Measurements from ENCODE around the gene STX17.

STX17 gene

GRCh38 chr9:100013573-100013972 is 107.1 kb downstream of the STX17 start:
- CTCF ChIA-PET = interaction anchor here (0.7 kb wide), 1 partner anchor 247 kb away, joined by 5 read pairs; no protein-coding TSS in a partner anchor
- POLR2A ChIA-PET = no interaction called here
- DNase-seq (ENCODE audit: extremely low spot score) = no peak
- TF ChIP-seq TARDBP (IDR thresholded peaks at IDR 0.05) (no peak), LEF1 (IDR thresholded peaks at IDR 0.05; ENCODE audit: borderline replicate concordance) (no peak), SUZ12 (IDR thresholded peaks at IDR 0.05) (no peak), FOXA1 (IDR thresholded peaks at IDR 0.05) (no peak), NFRKB (IDR thresholded peaks at IDR 0.05) (no peak), ELF4 (IDR thresholded peaks at IDR 0.05) (no peak), HDGF (IDR thresholded peaks at IDR 0.05; ENCODE audit: borderline replicate concordance) (no peak), SP1 (IDR thresholded peaks at IDR 0.05) (no peak), BHLHE40 (IDR thresholded peaks at IDR 0.05; ENCODE audit: borderline replicate concordance) (no peak), FOXM1 (IDR thresholded peaks at IDR 0.05; ENCODE audit: borderline replicate concordance) (no peak), L3MBTL2 (conservative IDR thresholded peaks at IDR 0.05) (no peak), ARNT (IDR thresholded peaks at IDR 0.05) (no peak), CTBP1 (IDR thresholded peaks at IDR 0.05; ENCODE audit: borderline replicate concordance) (no peak), ZNF384 (IDR thresholded peaks at IDR 0.05) (no peak), FOXK2 (IDR thresholded peaks at IDR 0.05) (no peak), PKNOX1 (IDR thresholded peaks at IDR 0.05) (no peak)

GRCh38 chr9:100014846-100015245 is 108.4 kb downstream of the STX17 start:
- no peak for TF ChIP-seq SUZ12 (IDR thresholded peaks at IDR 0.05)
- no peak for TF ChIP-seq ARNT (IDR thresholded peaks at IDR 0.05)
- no peak for TF ChIP-seq FOXK2 (IDR thresholded peaks at IDR 0.05)
- TF ChIP-seq L3MBTL2 (conservative IDR thresholded peaks at IDR 0.05) = no peak
- no peak for TF ChIP-seq FOXM1 (IDR thresholded peaks at IDR 0.05; ENCODE audit: borderline replicate concordance)
- no peak for TF ChIP-seq HDGF (IDR thresholded peaks at IDR 0.05; ENCODE audit: borderline replicate concordance)
- no peak for TF ChIP-seq NFRKB (IDR thresholded peaks at IDR 0.05)
- no peak for TF ChIP-seq BHLHE40 (IDR thresholded peaks at IDR 0.05; ENCODE audit: borderline replicate concordance)
- ChIA-PET CTCF (no interaction called here), POLR2A (no interaction called here)
- no peak for DNase-seq (ENCODE audit: extremely low spot score)

- DNase-seq (ENCODE audit: extremely low spot score) = no peak
- ChIA-PET CTCF (no interaction called here), POLR2A (no interaction called here)
- TF ChIP-seq FOXK2 (IDR thresholded peaks at IDR 0.05) (no peak), SUZ12 (IDR thresholded peaks at IDR 0.05) (no peak), TARDBP (IDR thresholded peaks at IDR 0.05) (no peak)
Observed at GRCh38 chr9:100019541-100019940, 113.1 kb downstream of the STX17 start.

All from HEK293T (cell line).